H1 (cell line): ENCODE results near the gene GNAL. TPM values are rescaled to one million over a fixed set of nuclear protein-coding genes. Genes with fewer than 3 reads are reported as not detected.

Experiments used
- CHD7 ChIP-seq: fragments of 300-600 bp; sonication (generic); IDR thresholded peaks from 2 replicates; pipeline ENCODE4 v1.7.1; 2012; ENCODE audit warnings: low read length, moderate library complexity, mild to moderate bottlenecking, inconsistent platforms; ENCODE audit not compliant: insufficient replicate concordance
- CTCF ChIP-seq, 3 experiments: IDR thresholded peaks; 1 replicate in 2 of 3; 2 replicates in 1 of 3; pipeline versions ENCODE4 v1.5.1 to v1.6.1; 2011; ENCODE audit warnings: low read length in 3 of 3, mild to moderate bottlenecking in 3 of 3, inconsistent platforms in 2 of 3, low read depth in 1 of 3, moderate library complexity in 1 of 3; ENCODE audit not compliant: insufficient read depth in 1 of 3; ENCODE audit errors: control extremely low read depth in 1 of 3
- EGR1 ChIP-seq: IDR thresholded peaks from 2 replicates; pipeline ENCODE4 v1.6.1; 2011; ENCODE audit warnings: low read depth, low read length, borderline replicate concordance
- JUND ChIP-seq: IDR thresholded peaks from 2 replicates; pipeline ENCODE4 v1.6.1; 2011; ENCODE audit warnings: mild to moderate bottlenecking, improper control_type of control experiment, low read length
- RNF2 ChIP-seq: fragments of 200-900, 300-1000 bp; sonication (generic); IDR thresholded peaks from 2 replicates; pipeline ENCODE4 v1.7.1; 2016; ENCODE audit warnings: borderline replicate concordance, low read depth, mild to moderate bottlenecking, antibody characterized with exemption, low read length; ENCODE audit not compliant: poor library complexity, severe bottlenecking; ENCODE audit errors: missing control alignments
- SIRT6 ChIP-seq: IDR thresholded peaks from one replicate; pipeline ENCODE4 v1.7.1; 2012; ENCODE audit warnings: low read length, inconsistent platforms
- polyA plus RNA-seq, 7 experiments: library from polyadenylated mRNA; depleted of rRNA in 3 of 7; stranded (reverse) in 5 of 7; unstranded in 2 of 7; fragments of >200 nt in 5 of 7; fragments of 200-250 nt in 2 of 7; gene quantifications; 1 replicate in 5 of 7; 2 replicates in 1 of 7; 4 replicates in 1 of 7; pipeline versions ENCODE4 v1.2.1 to v1.2.3, GENCODE V29; 2011 to 2013; ENCODE audit warnings: missing spikeins in 2 of 7, mixed read lengths in 2 of 7
- total RNA-seq: library from RNA; stranded (reverse); fragmentation: NEBNext Ultra II Directional; extraction: Animal tissue kit (Norgen Biotek cat#: 25700); gene quantifications from 2 replicates; pipeline ENCODE4 v1.2.1, GENCODE V29; 2021

GNAL gene
- total and polyA plus RNA-seq, 2 of the 8 experiments (the other 6 are each of a cell fraction or from before 2014, with no cell fraction given), result 13.2 to 18.3 TPM

DNA sequence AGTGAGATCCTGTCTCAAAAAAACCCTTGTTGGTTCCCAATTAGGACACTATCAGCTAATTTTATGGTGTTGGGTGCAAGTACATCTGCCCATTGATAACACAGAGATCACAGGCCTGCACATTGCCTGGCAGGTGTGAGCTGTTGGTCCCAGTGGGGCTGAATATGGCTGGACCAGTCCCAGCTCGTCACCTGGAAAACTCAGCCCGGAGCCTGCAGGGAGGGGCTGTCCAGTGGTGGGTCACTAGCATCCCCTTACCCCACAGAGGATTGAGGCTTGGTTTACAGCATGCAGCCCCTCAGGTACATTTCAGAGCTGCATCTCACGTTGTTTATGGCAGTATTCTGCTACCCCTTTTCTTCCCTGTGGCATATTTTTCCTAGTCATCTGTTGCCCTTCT, 121.3 kb downstream of the GNAL start (continued):
- TF ChIP-seq CTCF (IDR thresholded peaks at IDR 0.05; ENCODE audit: control extremely low read depth in 1 of 3, insufficient read depth in 1 of 3, low read depth in 1 of 3, low read length in 3 of 3) (no peak), SIRT6 (no peak), RNF2 (no peak), CHD7 (no peak), EGR1 (no peak), JUND (no peak)
